K562 (cell line): ENCODE data around the gene LRRC71. TPM values are rescaled to one million over a fixed set of nuclear protein-coding genes. Genes with fewer than 3 reads are reported as not detected.
A peak's percentile ranks its signal among the peaks of the same experiment; 100 is the strongest.

Experiments
- BRF1 ChIP-seq: IDR thresholded peaks from 3 replicates; pipeline ENCODE4 v1.6.1; 2011; ENCODE audit warnings: borderline replicate concordance, mild to moderate bottlenecking; ENCODE audit not compliant: insufficient read length; ENCODE audit errors: extremely low read depth
- CBFB ChIP-seq: sonication (generic); formaldehyde crosslinking; IDR thresholded peaks from 2 replicates; pipeline ENCODE4 v1.4.0; 2020; ENCODE audit warnings: mild to moderate bottlenecking, missing genetic modification reagents
- CHD1 ChIP-seq: fragments of 200-600 bp; sonication (generic); IDR thresholded peaks from one replicate; pipeline ENCODE4 v1.6.1; 2012; ENCODE audit warnings: mild to moderate bottlenecking, moderate library complexity, low read length, inconsistent platforms
- DACH1 ChIP-seq: fragments of 450-650 bp; IDR thresholded peaks from 2 replicates; pipeline ENCODE4 v1.6.1; 2018; ENCODE audit not compliant: partially characterized antibody
- FOXM1 ChIP-seq, 2 experiments: fragments of 450-650 bp in 1 of 2; sonication (generic) in 1 of 2; formaldehyde crosslinking in 1 of 2; IDR thresholded peaks; 2 replicates each; pipeline versions ENCODE4 v1.6.1 to v1.9.0; 2017 to 2022; ENCODE audit warnings: low read depth in 2 of 2, mild to moderate bottlenecking in 2 of 2, missing genetic modification reagents in 1 of 2, moderate library complexity in 1 of 2
- HDAC1 ChIP-seq, 2 experiments: fragments of 450-650 bp; IDR thresholded peaks; 2 replicates each; pipeline ENCODE4 v1.6.1; 2016 to 2017; ENCODE audit warnings: inconsistent platforms in 1 of 2, mild to moderate bottlenecking in 1 of 2, moderate library complexity in 1 of 2
- MIER1 ChIP-seq: fragments of 450-650 bp; IDR thresholded peaks from 2 replicates; pipeline ENCODE4 v1.6.1; 2016; ENCODE audit warnings: antibody characterized with exemption, mild to moderate bottlenecking, low read depth
- NUFIP1 ChIP-seq: fragments of 450-650 bp; IDR thresholded peaks from 2 replicates; pipeline ENCODE4 v1.6.1; 2018; ENCODE audit not compliant: partially characterized antibody
- POLR2AphosphoS5 ChIP-seq: IDR thresholded peaks from 2 replicates; pipeline ENCODE4 v1.6.1; 2011; ENCODE audit warnings: mild to moderate bottlenecking, low read depth, low read length, moderate library complexity; ENCODE audit not compliant: control insufficient read depth, insufficient read depth
- POLR2H ChIP-seq: IDR thresholded peaks from 2 replicates; pipeline ENCODE4 v1.6.1; 2016; ENCODE audit warnings: missing genetic modification characterization, low read depth, mild to moderate bottlenecking, control low read depth, missing compliant biosample characterization, moderate library complexity
- RBM25 ChIP-seq: fragments of 200-400 bp; formaldehyde crosslinking; IDR thresholded peaks from 2 replicates; pipeline ENCODE4 v1.6.1; 2018; ENCODE audit warnings: low read length, low read depth, moderate library complexity; ENCODE audit not compliant: severe bottlenecking
- STAG1 ChIP-seq: sonication (generic); formaldehyde crosslinking; IDR thresholded peaks from 2 replicates; pipeline ENCODE4 v1.5.0; 2020; ENCODE audit warnings: missing genetic modification reagents, borderline replicate concordance
- TAF9B ChIP-seq: fragments of 450-650 bp; IDR thresholded peaks from 2 replicates; pipeline ENCODE4 v1.6.1; 2018; ENCODE audit warnings: mild to moderate bottlenecking; ENCODE audit not compliant: partially characterized antibody
- ZNF212 ChIP-seq: fragments of 450-650 bp; formaldehyde crosslinking; IDR thresholded peaks from 2 replicates; pipeline ENCODE4 v1.4.0; 2020; ENCODE audit warnings: mild to moderate bottlenecking
- ZNF217 ChIP-seq: sonication (generic); formaldehyde crosslinking; IDR thresholded peaks from 2 replicates; pipeline ENCODE4 v1.8.0; 2022; ENCODE audit warnings: mild to moderate bottlenecking, missing genetic modification reagents
- ZNF408 ChIP-seq: fragments of 250-450 bp; sonication (Bioruptor Pico); IDR thresholded peaks from 2 replicates; pipeline ENCODE4 v1.4.0; 2020; ENCODE audit warnings: low read depth, mild to moderate bottlenecking, moderate library complexity
- ZNF445 ChIP-seq: fragments of 250-450 bp; sonication (Bioruptor Pico); IDR thresholded peaks from 2 replicates; pipeline ENCODE4 v1.4.0; 2020; ENCODE audit warnings: low read depth, mild to moderate bottlenecking, moderate library complexity
- polyA plus RNA-seq, 8 experiments: library from polyadenylated mRNA; depleted of rRNA in 4 of 8; stranded (reverse) in 5 of 8; unstranded in 3 of 8; fragments of >200 nt; fragmentation: Nextera tagmentation in 2 of 8; fragmentation: Illumina TruSeq in 1 of 8; extraction: Ambion mirVana in 2 of 8; extraction: Trizol in 1 of 8; gene quantifications; 2 replicates each; pipeline versions ENCODE4 v1.2.1 to v1.2.3, GENCODE V29; 2011 to 2014; ENCODE audit warnings: inconsistent platforms in 1 of 8, missing spikeins in 1 of 8
- total RNA-seq, 7 experiments: library from RNA; depleted of rRNA in 6 of 7; stranded (reverse); fragments of >200 nt in 6 of 7; fragmentation: Illumina TruSeq in 2 of 7; extraction: Trizol in 2 of 7; gene quantifications; 2 replicates each; pipeline versions ENCODE4 v1.2.1 to v1.2.3, GENCODE V29; 2011 to 2021; ENCODE audit warnings: low replicate concordance in 1 of 7
- TF ChIP-seq, protein P1 (sequence below): fragments of 250-450 bp; sonication (Bioruptor Pico); IDR thresholded peaks from 2 replicates; pipeline ENCODE4 v1.5.0; 2020; ENCODE audit warnings: mild to moderate bottlenecking, borderline replicate concordance
- TF ChIP-seq, protein P2 (sequence below): fragments of 450-650 bp; formaldehyde crosslinking; IDR thresholded peaks from 2 replicates; pipeline ENCODE4 v1.4.0; 2020; ENCODE audit warnings: mild to moderate bottlenecking, mixed read lengths
- TF ChIP-seq, protein P3 (sequence below): fragments of 200-800 bp; sonication (Bioruptor generic); IDR thresholded peaks from 2 replicates; pipeline ENCODE4 v1.6.1; 2017; ENCODE audit warnings: missing genetic modification characterization, missing compliant biosample characterization
- TF ChIP-seq, protein P4 (sequence below): fragments of 450-650 bp; IDR thresholded peaks from 2 replicates; pipeline ENCODE4 v1.6.1; 2017; ENCODE audit warnings: mild to moderate bottlenecking, moderate library complexity

Gene LRRC71
- total and polyA plus RNA-seq, 9 of the 15 experiments (the other 6 are each of a cell fraction or from before 2014, with no cell fraction given), result 0.06 to 1.2 (median 0.51) TPM; not detected in 1

DNA sequence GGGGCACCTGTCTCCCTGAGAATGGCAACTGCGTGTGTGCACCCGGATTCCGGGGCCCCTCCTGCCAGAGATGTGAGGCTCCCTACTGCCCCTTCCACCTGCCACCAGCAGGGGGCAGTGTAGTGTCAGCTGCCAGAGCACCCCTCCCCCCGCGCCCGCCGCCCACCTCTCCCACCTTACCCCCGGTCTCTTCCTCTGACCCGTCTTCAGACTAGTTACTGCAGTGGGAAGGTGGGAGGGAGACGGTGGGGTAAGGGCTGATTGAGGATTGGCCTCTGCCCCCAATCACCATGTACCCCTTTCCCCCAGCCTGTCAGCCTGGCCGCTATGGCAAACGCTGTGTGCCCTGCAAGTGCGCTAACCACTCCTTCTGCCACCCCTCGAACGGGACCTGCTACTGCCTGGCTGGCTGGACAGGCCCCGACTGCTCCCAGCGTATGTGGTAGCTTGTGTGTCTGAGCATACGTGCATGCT is 10.1 kb upstream of the LRRC71 start (continued):
- TF ChIP-seq STAG1 (CRISPR knock-in tag), result no peak; the same call in 1 of the 2 replicates
- TF ChIP-seq, protein P1, sequence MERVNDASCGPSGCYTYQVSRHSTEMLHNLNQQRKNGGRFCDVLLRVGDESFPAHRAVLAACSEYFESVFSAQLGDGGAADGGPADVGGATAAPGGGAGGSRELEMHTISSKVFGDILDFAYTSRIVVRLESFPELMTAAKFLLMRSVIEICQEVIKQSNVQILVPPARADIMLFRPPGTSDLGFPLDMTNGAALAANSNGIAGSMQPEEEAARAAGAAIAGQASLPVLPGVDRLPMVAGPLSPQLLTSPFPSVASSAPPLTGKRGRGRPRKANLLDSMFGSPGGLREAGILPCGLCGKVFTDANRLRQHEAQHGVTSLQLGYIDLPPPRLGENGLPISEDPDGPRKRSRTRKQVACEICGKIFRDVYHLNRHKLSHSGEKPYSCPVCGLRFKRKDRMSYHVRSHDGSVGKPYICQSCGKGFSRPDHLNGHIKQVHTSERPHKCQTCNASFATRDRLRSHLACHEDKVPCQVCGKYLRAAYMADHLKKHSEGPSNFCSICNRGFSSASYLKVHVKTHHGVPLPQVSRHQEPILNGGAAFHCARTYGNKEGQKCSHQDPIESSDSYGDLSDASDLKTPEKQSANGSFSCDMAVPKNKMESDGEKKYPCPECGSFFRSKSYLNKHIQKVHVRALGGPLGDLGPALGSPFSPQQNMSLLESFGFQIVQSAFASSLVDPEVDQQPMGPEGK (CRISPR knock-in tag), result no peak
- no peak for TF ChIP-seq ZNF212 (CRISPR knock-in tag)
- TF ChIP-seq, protein P2, sequence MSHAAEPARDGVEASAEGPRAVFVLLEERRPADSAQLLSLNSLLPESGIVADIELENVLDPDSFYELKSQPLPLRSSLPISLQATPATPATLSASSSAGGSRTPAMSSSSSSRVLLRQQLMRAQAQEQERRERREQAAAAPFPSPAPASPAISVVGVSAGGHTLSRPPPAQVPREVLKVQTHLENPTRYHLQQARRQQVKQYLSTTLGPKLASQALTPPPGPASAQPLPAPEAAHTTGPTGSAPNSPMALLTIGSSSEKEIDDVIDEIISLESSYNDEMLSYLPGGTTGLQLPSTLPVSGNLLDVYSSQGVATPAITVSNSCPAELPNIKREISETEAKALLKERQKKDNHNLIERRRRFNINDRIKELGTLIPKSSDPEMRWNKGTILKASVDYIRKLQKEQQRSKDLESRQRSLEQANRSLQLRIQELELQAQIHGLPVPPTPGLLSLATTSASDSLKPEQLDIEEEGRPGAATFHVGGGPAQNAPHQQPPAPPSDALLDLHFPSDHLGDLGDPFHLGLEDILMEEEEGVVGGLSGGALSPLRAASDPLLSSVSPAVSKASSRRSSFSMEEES (CRISPR knock-in tag), result no peak
- no peak for TF ChIP-seq POLR2H
- no peak for TF ChIP-seq TAF9B
- no peak for TF ChIP-seq DACH1
- TF ChIP-seq HDAC1 (IDR thresholded peaks at IDR 0.05), result 0 out of 4 replicates have a peak, but pooled peaks of 1 of the 2 experiments have one; percentile 15
- TF ChIP-seq NUFIP1, result no peak
- no peak for TF ChIP-seq BRF1
- TF ChIP-seq CHD1, result no peak
- TF ChIP-seq RBM25, result no peak
- TF ChIP-seq, protein P3, sequence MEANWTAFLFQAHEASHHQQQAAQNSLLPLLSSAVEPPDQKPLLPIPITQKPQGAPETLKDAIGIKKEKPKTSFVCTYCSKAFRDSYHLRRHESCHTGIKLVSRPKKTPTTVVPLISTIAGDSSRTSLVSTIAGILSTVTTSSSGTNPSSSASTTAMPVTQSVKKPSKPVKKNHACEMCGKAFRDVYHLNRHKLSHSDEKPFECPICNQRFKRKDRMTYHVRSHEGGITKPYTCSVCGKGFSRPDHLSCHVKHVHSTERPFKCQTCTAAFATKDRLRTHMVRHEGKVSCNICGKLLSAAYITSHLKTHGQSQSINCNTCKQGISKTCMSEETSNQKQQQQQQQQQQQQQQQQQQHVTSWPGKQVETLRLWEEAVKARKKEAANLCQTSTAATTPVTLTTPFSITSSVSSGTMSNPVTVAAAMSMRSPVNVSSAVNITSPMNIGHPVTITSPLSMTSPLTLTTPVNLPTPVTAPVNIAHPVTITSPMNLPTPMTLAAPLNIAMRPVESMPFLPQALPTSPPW (CRISPR knock-in tag), result peak; percentile 87
- no peak for TF ChIP-seq CBFB (CRISPR knock-in tag)
- TF ChIP-seq ZNF217 (CRISPR knock-in tag), result no peak
- TF ChIP-seq, protein P4, sequence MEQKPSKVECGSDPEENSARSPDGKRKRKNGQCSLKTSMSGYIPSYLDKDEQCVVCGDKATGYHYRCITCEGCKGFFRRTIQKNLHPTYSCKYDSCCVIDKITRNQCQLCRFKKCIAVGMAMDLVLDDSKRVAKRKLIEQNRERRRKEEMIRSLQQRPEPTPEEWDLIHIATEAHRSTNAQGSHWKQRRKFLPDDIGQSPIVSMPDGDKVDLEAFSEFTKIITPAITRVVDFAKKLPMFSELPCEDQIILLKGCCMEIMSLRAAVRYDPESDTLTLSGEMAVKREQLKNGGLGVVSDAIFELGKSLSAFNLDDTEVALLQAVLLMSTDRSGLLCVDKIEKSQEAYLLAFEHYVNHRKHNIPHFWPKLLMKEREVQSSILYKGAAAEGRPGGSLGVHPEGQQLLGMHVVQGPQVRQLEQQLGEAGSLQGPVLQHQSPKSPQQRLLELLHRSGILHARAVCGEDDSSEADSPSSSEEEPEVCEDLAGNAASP, result no peak
- no peak for TF ChIP-seq FOXM1 (IDR thresholded peaks at IDR 0.05; ENCODE audit: low read depth)
- peak; percentile 64; the same call in 1 of the 2 replicates for TF ChIP-seq FOXM1 (CRISPR knock-in tag; IDR thresholded peaks at IDR 0.05; ENCODE audit: low read depth)
- no peak for TF ChIP-seq ZNF408
- no peak for TF ChIP-seq POLR2AphosphoS5
- TF ChIP-seq MIER1, result no peak
- TF ChIP-seq ZNF445 (CRISPR knock-in tag), result no peak
